HG03575 (cell line): Measurements from ENCODE around the gene CNNM1.

ENCODE experiments used
- ATAC-seq: cut with Tn5 transposase; IDR thresholded peaks from one replicate; pipeline ENCODE4 v1.9.1; 2021; ENCODE audit not compliant: unreplicated experiment, insufficient number of reproducible peaks, low FRiP score; ENCODE audit errors: extremely low read depth

Gene CNNM1

GRCh38 chr10:99329304-99329553 is at the start of gene CNNM1:
Gene CNNM1 (plus strand): TSS chr10:99329356. CDS start chr10:99329388, 32 bp downstream.
- no peak for ATAC-seq

DNA sequence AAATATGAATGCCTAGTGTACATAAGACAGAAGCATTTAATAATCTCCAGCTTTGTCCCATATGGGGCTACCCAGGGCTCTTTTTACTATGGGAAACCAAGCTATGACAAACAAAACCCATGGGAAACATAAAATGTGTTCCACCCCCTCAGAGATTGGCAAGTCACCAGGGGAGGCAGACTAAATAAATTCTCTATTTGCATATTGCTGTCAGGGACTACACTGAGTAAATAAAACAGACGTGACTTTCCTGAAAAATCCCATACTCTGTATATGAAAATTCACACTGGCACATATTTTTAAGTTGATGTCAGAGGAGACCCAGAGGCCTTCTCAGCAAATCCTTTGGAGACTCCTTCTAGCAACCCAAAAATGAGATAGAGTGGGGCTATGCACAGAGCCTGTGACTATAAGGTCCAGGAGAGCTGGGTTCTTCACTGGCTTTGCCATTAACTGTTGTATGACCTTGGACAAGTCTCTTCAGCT is 49.5 kb upstream of the CNNM1 start:
- no peak for ATAC-seq

DNA sequence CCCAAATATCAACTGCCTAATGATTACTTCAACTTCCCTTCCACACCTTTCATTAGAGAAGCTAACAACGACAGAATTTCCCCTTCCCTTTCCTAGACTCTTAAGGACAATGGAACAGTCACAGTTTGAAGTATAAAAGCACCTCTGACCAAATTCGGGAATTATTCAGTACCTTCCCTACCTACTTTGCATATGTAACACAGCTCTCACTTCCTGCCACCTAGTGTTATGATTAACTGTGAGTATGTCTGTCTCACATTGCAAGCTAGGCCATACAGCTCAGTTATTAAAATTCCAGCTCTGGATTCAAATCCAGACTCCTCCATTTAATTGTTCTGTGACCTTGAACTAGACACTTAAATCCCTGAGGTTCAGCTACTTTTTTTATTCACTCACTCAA is 48.7 kb upstream of the CNNM1 start:
- ATAC-seq: no peak

DNA sequence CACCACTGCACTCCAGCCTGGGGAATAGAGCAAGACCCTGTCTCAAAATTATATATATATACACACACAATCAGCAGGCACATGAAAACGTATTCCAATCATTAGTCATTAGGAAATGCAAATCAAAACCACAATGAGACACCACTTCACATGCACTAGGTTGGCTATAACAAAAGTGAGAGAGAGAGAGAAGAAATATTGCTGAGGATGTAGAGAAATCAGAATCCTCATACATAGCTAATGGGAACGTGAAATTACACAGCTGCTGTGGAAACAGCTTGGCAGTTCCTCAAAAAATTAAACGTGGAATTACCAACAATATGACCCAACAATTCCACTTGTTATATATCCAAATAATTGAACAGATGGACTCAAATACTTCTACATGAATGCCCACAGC is 43.3 kb upstream of the CNNM1 start:
- no peak for ATAC-seq

DNA sequence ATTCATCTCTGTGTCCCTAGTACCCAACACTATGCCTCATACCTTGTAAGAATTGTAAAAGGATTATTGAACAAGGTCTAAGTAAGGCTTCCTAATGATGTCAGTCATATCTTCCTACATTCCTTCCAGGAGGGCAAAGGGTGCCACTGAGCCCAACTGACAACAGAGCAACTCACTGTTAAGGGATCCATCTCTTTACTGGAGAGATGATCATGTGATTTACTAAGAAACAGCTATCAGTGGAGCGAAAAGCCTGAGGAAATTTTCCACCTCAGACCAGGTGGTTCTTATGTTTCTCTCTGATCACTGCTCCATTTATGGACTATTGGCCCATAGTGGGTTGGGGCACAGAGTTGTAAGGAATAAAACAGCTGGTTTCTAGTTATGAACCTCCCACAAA is 38.9 kb upstream of the CNNM1 start:
- no peak for ATAC-seq

GRCh38 chr10:99292159-99292558 is 37.0 kb upstream of the CNNM1 start:
- ATAC-seq: no peak

- ATAC-seq: no peak
Observed at GRCh38 chr10:99296605-99297004, 32.6 kb upstream of the CNNM1 start.

GRCh38 chr10:99297033-99297432 is 32.1 kb upstream of the CNNM1 start:
- no peak for ATAC-seq

DNA sequence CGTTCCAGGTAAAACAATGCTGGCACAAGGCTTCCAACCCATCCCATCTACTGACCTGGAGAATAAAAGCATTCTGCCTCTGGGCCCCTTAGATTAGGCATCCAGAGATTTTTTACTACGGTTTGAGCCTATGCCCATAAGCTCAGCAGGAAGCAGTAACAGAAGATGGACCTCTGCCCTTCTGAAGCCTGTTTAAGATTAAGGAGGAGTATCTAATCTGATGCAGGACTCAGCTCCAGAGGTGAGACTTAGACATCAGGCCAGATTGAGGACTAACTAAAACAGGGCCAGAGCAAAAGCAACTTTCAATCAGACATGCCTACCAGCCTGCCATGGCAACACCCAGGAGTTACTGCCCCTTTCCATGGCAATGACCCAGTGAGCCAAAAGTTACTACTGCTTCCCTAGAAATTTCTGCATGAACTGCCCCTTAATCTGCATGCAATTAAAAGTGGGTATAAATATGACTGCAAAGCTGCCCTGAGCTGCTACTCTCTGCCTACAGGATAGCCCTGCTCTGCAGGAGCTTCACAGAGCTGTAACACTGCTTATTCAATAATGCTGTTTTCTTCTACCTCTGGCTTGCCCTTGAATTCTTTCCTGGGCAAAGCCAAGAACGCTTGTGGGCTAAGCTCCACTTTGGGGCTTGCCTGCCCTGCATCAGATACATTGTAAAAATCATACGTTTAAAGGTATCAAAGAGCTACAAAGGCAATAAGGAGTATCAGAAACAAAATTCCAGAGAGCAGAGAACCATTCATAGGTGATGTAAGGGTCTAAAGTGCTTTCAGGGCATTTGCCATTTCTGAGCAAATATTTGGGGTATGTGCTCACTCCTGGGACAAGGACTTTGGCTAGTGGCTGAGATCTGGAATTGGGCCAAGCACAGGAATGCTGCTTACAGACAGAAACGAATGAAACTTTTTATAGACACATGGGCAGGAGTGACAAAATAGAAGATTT is 25.0 kb upstream of the CNNM1 start:
- ATAC-seq: no peak

GRCh38 chr10:99304862-99305229 is 24.3 kb upstream of the CNNM1 start:
- no peak for ATAC-seq

DNA sequence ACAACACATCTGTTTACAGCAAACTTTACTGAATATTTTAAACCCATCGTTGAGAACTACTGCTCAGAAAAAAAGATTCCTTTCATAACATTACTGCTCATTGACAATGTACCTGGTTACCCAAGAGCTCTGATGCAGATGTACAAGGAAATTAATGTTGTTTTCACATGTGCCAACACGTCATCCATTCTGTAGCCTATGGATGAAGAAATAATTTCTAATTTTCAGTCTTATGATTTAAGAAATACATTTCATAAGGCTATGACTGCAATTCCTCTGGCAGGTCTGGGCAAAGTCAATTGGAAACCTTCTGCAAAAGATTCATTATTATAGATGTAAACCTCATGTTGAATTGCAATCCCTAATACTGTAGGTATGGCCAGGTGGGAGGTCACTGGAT is 16.7 kb upstream of the CNNM1 start:
- ATAC-seq: no peak

- ATAC-seq: no peak
Observed at GRCh38 chr10:99315853-99316252, 13.3 kb upstream of the CNNM1 start.

DNA sequence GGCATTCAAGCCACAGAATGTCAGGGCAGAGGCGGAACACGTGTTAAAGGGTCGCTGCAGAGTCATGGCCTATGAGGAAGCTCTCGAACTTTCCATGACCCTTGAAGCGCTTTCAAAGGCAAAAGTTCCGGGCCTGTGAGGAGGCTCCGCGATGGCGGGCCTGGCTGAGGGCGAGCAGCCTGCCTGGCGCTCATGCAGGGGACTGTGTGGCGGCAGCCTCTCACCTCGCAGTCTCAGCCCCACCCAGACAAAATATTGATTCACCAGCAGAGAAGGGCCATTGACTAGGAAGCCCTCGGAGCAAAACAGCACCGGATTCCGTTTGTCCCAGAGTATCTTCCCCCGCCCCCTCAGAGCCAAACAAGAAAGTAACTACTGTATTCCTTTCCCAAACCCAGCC is 12.8 kb upstream of the CNNM1 start:
- ATAC-seq: no peak

DNA sequence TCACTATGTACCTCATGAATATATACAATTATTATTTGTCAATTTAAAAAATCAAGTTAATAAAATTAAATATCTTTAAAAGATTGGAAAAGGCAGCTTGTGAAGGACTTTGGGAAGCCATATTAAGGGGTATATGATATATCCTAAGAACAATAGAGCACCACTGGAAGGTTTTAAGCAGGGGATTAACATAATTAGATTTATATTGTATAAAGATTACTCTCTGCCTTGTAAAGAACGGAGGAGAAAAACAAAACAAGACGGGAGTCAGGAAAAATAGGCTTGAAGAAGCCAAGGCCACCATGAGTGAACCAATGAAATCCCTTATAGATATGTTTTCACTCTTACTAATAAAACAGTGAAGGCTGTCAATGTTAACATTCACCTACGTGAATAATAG is 11.1 kb upstream of the CNNM1 start:
- no peak for ATAC-seq

DNA sequence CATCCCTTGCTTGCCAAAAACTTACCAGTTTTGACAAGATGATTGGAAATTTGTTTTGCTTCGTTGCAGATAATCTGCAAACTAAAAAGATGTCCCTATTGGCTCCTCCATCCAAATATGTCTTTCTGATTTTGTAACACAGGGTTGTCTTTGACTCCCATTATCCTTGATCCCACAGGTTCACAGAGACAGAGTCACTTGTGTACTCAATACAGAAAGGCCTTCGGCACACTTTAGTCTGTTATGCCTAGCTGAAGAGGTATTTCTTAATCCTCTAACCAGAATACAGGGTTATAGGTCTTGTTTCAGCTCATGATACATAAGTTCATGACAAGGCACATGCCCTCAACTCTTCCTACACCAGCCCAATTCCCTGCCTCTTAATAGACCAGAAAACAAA is 10.7 kb upstream of the CNNM1 start:
- ATAC-seq: no peak

GRCh38 chr10:99325281-99325680 is 3.9 kb upstream of the CNNM1 start:
- no peak for ATAC-seq

GRCh38 chr10:99326871-99327270 is 2.3 kb upstream of the CNNM1 start:
- ATAC-seq: no peak

GRCh38 chr10:99328579-99329303 is 415 bp upstream of the CNNM1 start:
- no peak for ATAC-seq

DNA sequence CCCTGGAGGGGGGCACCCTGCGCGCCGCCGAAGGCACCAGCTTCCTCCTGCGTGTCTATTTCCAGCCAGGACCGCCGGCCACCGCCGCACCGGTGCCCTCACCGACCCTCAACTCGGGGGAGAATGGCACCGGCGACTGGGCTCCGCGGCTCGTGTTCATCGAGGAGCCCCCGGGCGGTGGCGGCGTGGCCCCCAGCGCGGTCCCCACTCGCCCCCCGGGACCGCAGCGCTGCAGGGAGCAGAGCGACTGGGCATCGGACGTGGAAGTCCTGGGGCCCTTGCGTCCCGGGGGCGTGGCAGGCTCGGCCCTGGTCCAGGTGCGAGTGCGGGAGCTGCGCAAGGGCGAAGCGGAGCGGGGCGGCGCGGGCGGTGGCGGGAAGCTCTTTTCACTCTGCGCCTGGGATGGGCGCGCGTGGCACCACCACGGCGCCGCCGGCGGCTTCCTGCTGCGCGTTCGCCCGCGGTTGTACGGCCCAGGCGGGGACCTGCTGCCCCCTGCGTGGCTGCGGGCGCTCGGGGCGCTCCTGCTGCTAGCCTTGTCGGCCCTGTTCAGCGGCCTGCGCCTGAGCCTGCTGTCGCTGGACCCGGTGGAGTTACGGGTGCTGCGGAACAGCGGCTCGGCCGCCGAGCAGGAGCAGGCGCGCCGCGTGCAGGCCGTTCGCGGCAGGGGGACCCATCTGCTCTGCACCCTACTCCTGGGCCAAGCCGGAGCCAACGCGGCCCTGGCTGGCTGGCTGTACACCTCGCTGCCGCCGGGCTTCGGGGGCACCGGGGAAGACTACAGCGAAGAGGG is 594 bp downstream of the CNNM1 start:
- no peak for ATAC-seq
